WERI-Rb-1 (cell line): ENCODE measurements around the gene TCF12.

Experiments
- DNase-seq: peaks from one replicate; pipeline ENCODE4 v3.0.0-alpha.2; 2020
- H3K27ac ChIP-seq: fragments of 250-450 bp; sonication (Bioruptor Pico); 2 replicates; pipeline ENCODE4 v1.5.1; 2020; ENCODE audit warnings: mild to moderate bottlenecking, moderate library complexity
- H3K27me3 ChIP-seq: fragments of 250-450 bp; sonication (Bioruptor Pico); 2 replicates; pipeline ENCODE4 v1.5.1; 2021; ENCODE audit warnings: mild to moderate bottlenecking, low read depth, moderate library complexity; ENCODE audit not compliant: insufficient read depth, severe bottlenecking
- H3K36me3 ChIP-seq: fragments of 250-450 bp; sonication (Bioruptor Pico); 2 replicates; pipeline ENCODE4 v1.5.1; 2020; ENCODE audit warnings: mild to moderate bottlenecking, moderate library complexity
- H3K4me3 ChIP-seq: 2 replicates; pipeline ENCODE4 v1.5.1; 2011; ENCODE audit warnings: low read depth, mild to moderate bottlenecking, control low read depth, low read length
- H3K9me3 ChIP-seq: fragments of 250-450 bp; sonication (Bioruptor Pico); 2 replicates; pipeline ENCODE4 v1.5.1; 2021; ENCODE audit warnings: mild to moderate bottlenecking, moderate library complexity; ENCODE audit not compliant: severe bottlenecking
- TF ChIP-seq, protein P1 (sequence below): IDR thresholded peaks from 2 replicates; pipeline ENCODE4 v1.5.1; 2011; ENCODE audit warnings: low read depth, mild to moderate bottlenecking, control low read depth, inconsistent platforms, low read length

Gene TCF12

DNA sequence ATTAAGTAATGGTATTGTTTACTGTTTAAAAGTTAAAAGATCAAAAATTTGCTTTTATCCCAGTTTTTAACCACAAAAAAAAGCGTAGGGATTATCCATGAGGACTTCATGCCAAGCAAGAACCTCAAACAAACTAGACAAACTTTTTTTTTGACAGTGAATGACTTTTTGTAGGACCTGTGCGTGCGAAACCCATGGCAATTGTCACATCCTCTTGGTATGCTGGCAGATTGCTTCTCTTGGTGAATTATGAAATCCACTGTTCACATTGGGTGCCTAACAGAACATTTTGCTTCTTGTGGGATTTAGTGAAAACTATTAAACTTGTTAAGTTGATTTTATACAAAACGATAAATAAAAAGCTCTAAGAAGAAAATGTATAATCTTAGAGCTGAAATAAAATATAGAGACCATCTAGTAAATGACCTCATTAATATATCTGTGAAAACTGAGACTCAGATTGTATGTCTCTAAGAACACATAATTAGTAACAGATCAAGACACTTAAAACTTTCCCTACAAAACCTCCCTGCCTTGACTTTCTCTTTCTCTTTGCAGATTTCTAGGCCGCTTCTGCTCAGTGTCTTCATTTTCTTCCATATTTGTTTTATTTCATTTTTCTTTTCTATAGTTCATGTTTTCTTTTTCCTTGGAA, 370.6 kb downstream of the TCF12 start:
- no peak overlapping the region for H3K4me3 ChIP-seq
- no peak for DNase-seq
- no peaks in the 10 kb centered on the region for H3K27me3 ChIP-seq
- peaks cover 48% of the 10 kb centered on the region for H3K36me3 ChIP-seq
- TF ChIP-seq, protein P1, sequence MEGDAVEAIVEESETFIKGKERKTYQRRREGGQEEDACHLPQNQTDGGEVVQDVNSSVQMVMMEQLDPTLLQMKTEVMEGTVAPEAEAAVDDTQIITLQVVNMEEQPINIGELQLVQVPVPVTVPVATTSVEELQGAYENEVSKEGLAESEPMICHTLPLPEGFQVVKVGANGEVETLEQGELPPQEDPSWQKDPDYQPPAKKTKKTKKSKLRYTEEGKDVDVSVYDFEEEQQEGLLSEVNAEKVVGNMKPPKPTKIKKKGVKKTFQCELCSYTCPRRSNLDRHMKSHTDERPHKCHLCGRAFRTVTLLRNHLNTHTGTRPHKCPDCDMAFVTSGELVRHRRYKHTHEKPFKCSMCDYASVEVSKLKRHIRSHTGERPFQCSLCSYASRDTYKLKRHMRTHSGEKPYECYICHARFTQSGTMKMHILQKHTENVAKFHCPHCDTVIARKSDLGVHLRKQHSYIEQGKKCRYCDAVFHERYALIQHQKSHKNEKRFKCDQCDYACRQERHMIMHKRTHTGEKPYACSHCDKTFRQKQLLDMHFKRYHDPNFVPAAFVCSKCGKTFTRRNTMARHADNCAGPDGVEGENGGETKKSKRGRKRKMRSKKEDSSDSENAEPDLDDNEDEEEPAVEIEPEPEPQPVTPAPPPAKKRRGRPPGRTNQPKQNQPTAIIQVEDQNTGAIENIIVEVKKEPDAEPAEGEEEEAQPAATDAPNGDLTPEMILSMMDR, result no peak
- H3K9me3 ChIP-seq, result peaks cover 3% of the 10 kb centered on the region
- peak overlapping the region; percentile 68 for H3K27ac ChIP-seq

DNA sequence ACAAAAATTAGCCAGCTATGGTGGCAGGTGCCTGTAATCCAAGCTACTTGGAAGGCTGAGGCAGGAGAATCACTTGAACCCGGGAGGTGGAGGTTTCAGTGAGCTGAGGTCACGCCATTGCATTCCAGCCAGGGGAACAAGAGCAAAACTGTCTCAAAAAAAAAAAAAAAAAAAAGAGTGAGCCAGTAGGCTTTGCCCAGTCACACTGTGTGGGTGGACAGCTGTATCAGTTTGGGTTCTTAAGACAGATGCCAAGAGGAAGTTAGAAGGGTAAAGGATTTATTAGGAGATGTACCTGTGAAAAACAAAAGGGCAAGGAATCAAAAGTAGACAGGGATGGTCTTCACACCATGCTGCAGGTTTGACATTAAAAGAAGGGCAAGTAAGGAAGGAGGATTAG, 371.7 kb downstream of the TCF12 start:
- Histone ChIP-seq H3K27me3 (no peaks in the 10 kb centered on the region), H3K4me3 (no peak overlapping the region), H3K9me3 (peaks cover 3% of the 10 kb centered on the region), H3K27ac (no peak overlapping the region), H3K36me3 (peaks cover 36% of the 10 kb centered on the region)
- DNase-seq, result no peak
- TF ChIP-seq, protein P1, result no peak

DNA sequence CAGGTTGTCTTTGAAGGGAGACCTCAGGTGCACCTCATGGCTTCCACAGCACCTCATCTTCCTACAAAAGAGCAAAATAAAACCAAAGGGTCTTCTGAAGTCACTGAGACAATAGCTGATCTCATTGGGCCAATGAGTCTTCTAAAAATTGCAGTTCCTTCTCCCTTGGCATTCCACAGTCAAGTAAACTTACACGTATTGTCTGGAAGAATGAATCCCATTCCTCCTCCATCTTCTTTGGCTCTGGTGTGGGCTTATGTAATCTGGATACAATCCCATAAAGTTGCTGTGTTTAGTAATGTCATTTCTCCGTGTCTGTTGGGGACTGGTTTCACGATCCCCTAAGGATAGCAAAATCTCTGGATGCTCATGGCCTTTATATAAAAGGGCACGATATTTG, 372.4 kb downstream of the TCF12 start:
- Histone ChIP-seq H3K4me3 (no peak overlapping the region), H3K36me3 (peaks cover 30% of the 10 kb centered on the region), H3K9me3 (peaks cover 3% of the 10 kb centered on the region), H3K27ac (no peak overlapping the region), H3K27me3 (no peaks in the 10 kb centered on the region)
- TF ChIP-seq, protein P1, result no peak
- no peak for DNase-seq

DNA sequence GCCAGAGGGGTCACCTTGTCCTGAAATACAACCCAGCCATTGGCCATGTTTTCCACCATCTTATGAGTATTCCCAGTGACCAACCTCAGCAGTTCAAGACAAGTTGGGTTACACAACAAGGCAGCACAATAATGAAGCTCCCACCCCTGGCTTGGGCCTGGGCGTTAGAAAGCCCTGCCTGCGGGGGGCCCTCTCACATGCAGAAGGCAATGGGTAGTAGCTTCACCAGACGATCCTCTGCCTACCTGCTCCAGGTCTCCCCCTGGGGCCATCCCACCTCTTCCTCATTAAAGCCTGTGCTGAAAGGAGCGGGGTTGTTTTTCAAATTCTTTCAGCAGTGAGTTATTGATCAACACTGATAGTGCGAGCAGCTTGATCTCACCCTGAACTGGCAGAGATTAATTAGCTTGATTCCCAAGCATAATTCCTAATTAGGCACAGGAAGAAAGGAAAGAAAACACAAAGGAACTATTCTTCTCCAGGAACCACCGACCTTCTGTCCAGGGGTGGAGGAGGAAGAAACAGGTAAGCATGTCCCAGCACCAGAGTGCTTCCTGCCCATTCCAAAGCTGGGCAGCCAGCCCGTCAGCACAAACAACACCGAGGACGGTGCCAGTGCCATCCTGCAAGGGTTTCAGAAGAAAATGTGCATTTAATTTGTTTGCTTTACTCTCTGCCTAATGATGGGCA, 378.2 kb downstream of the TCF12 start:
- Histone ChIP-seq H3K4me3 (no peak overlapping the region), H3K36me3 (peaks cover 2% of the 10 kb centered on the region; the same call in 1 of the 2 replicates), H3K27ac (no peak overlapping the region), H3K27me3 (no peaks in the 10 kb centered on the region), H3K9me3 (peaks cover 3% of the 10 kb centered on the region)
- TF ChIP-seq, protein P1, result no peak
- DNase-seq, result no peak

DNA sequence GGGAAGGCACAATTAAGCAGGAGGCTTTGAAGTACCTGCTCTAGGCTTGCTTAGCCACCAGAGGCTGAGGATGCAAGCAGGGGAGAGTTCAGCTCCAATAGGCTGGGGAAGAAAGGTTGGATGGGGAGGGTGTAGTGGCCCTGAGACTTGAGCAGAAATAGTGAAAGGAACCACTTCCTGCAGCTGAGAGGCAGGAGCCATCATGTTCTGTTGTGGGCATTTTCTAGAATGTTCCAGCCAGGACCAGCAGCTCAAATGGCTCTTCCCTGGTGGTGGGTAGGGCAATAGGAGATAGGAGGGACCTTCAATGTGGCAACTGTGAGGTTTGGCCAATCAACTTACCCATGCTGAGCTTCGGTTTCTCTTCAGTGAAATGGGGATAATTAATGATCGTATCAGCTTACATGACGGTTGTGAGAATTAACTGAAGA, 378.7 kb downstream of the TCF12 start:
- TF ChIP-seq, protein P1, result no peak
- no peak overlapping the region for H3K4me3 ChIP-seq

More for the DNA sequence above, 378.7 kb downstream of the TCF12 start:
- Histone ChIP-seq H3K27me3 (no peaks in the 10 kb centered on the region), H3K9me3 (peaks cover 3% of the 10 kb centered on the region), H3K27ac (no peak overlapping the region), H3K36me3 (no peaks in the 10 kb centered on the region; the same call in 1 of the 2 replicates)
- DNase-seq, result no peak
